Fibroblast of mammary gland (primary cell): ENCODE data around the gene DOK4.

ENCODE experiments used
- DNase-seq: peaks from one replicate; pipeline ENCODE4 v3.0.0-alpha.2; 2010; ENCODE audit warnings: low read depth
- H3K4me3 ChIP-seq: 2 replicates; pipeline ENCODE4 v1.5.1; 2011; ENCODE audit warnings: low read depth, mild to moderate bottlenecking, low read length, moderate library complexity; ENCODE audit not compliant: control insufficient read depth
- CTCF ChIP-seq: conservative IDR thresholded peaks from 2 replicates; pipeline ENCODE4 v1.5.1; 2011; ENCODE audit warnings: low read depth, low read length, inconsistent platforms; ENCODE audit not compliant: control insufficient read depth, insufficient read depth

The DOK4 gene

DNA sequence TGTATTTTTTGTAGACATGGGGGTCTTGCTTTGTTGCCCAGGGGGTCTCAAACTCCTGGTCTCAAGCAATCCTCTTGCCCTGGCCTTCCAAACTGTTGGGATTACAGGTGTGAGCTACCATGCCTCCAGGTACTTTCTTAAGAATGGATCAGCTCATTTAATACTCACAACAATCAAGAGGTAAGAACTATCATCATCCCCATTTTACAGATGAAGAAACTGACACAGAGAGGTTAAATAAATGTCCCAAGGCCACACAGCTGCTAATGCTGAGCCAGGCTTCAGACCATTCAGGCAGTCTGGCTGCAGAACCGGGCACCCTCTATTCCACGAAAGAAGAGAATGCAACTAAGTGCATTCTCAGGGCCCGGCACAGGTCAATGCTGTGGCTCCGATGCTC is 28.1 kb upstream of the DOK4 start:
- TF ChIP-seq CTCF = no peak
- DNase-seq = no peak
- no peak overlapping the region for H3K4me3 ChIP-seq

- H3K4me3 ChIP-seq = no peak overlapping the region
- no peak for DNase-seq
- TF ChIP-seq CTCF = no peak
These were observed 27.2 kb upstream of the DOK4 start for GRCh38 chr16:57513371-57514102.

DNA sequence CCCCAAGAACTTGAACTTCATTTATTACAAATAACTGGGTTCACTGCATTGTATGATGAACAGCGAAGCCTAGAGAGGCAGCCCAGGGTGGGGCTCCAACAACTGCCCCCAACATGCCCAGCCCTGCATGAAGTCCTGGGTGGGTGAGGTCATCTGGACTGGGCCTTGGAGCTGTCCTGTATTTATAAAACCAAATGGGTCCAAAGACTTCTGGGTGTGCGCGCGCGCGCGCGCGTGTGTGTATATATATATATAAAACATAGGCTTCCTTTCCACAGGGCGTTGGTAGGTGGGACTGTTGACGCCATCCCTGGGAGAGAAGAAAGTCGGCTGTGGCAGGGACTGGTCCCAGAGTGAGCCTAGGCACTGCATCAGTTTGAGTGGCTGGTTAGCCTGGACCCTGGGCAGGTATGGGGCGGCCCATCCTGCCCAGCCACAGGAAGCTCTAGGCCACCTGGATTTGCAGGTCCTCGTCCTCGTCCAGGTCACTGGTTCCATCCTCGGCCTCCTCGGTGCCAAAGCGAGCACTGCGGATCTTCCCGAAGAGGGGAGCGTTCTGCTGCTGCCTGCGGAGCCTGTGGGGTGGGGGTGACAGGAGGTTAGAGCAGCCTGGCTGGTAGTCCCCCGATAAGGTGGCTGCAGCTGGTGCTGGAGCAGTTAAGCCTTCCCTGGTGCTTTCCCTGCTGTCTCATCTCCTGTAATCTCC is 26.2 kb upstream of the DOK4 start:
- H3K4me3 ChIP-seq = no peak overlapping the region
- no peak for TF ChIP-seq CTCF
- no peak for DNase-seq

- no peak overlapping the region for H3K4me3 ChIP-seq
- no peak for DNase-seq
- TF ChIP-seq CTCF = no peak
These were observed 24.0 kb upstream of the DOK4 start for GRCh38 chr16:57510016-57510871.

GRCh38 chr16:57509231-57509923 is 23.1 kb upstream of the DOK4 start:
- H3K4me3 ChIP-seq = no peak overlapping the region
- DNase-seq = no peak
- TF ChIP-seq CTCF = no peak

DNA sequence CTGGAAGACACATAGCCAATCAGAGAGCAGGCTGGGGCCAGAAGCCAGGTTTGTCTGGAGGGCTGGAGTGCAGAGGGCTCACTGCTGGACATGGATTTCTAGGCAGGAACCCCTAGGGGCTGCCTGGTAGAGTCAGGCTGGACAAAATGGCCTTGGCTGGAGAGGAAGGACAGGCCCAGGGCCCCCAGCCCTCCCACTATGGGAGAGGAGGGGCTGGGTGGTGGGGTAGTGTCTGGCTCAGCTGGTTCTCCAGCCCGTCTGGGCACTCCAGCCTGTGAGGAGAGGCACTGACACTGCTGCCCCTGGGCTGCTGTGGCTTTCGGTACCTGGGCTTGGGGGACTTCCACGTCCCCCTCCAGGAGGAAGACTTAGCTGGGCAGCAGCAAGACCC is 21.7 kb upstream of the DOK4 start:
- no peak for DNase-seq
- no peak for TF ChIP-seq CTCF
- H3K4me3 ChIP-seq = no peak overlapping the region
